HG02798 (cell line): ENCODE results near the gene GPC5.
"Not testable (repeated sequence)": the region's sequence is repeated elsewhere in the genome, so short reads cannot be mapped to it uniquely, and the experiment has no call there.

Experiments
- ATAC-seq: cut with Tn5 transposase; IDR thresholded peaks from one replicate; pipeline ENCODE4 v1.9.1; 2021; ENCODE audit warnings: mild to moderate bottlenecking; ENCODE audit not compliant: unreplicated experiment, poor library complexity

The GPC5 gene

GRCh38 chr13:91809161-91809560 is 410.7 kb downstream of the GPC5 start:
- no peak for ATAC-seq

- no peak for ATAC-seq
Measured at GRCh38 chr13:91813253-91813652, 414.8 kb downstream of the GPC5 start.

- ATAC-seq = no peak
Measured at GRCh38 chr13:91816263-91816807, 417.9 kb downstream of the GPC5 start.

GRCh38 chr13:91817250-91817649 is 418.8 kb downstream of the GPC5 start:
- no peak for ATAC-seq

GRCh38 chr13:91824416-91824815 is 426.0 kb downstream of the GPC5 start:
- no peak for ATAC-seq

GRCh38 chr13:91825516-91825915 is 427.1 kb downstream of the GPC5 start:
- ATAC-seq = no peak

- no peak for ATAC-seq
Measured at GRCh38 chr13:91836553-91836952, 438.1 kb downstream of the GPC5 start.

- ATAC-seq = no peak
Measured at GRCh38 chr13:91845612-91846011, 447.2 kb downstream of the GPC5 start.

- no peak for ATAC-seq
Measured at GRCh38 chr13:91863699-91864098, 465.3 kb downstream of the GPC5 start.

- no peak for ATAC-seq
Measured at GRCh38 chr13:91868351-91868750, 469.9 kb downstream of the GPC5 start.

- ATAC-seq = no peak
Measured at GRCh38 chr13:91878491-91878890, 480.1 kb downstream of the GPC5 start.

GRCh38 chr13:91879360-91879759 is 480.9 kb downstream of the GPC5 start:
- no peak for ATAC-seq

- no peak for ATAC-seq
Measured at GRCh38 chr13:91882918-91883317, 484.5 kb downstream of the GPC5 start.

GRCh38 chr13:91889641-91890040 is 491.2 kb downstream of the GPC5 start:
- no peak for ATAC-seq

- ATAC-seq = no peak
Measured at GRCh38 chr13:91891141-91891540, 492.7 kb downstream of the GPC5 start.

- no peak for ATAC-seq
Measured at GRCh38 chr13:91893040-91893439, 494.6 kb downstream of the GPC5 start.

GRCh38 chr13:91894316-91894715 is 495.9 kb downstream of the GPC5 start:
- ATAC-seq = no peak

GRCh38 chr13:91896547-91896946 is 498.1 kb downstream of the GPC5 start:
- ATAC-seq = no peak

- not testable (repeated sequence) for ATAC-seq
Measured at GRCh38 chr13:91898986-91899385, 500.6 kb downstream of the GPC5 start.

GRCh38 chr13:91902291-91902690 is 503.9 kb downstream of the GPC5 start:
- no peak for ATAC-seq

- peak; percentile 89 for ATAC-seq
Measured at GRCh38 chr13:91904005-91904404, 505.6 kb downstream of the GPC5 start.

GRCh38 chr13:91904597-91904996 is 506.2 kb downstream of the GPC5 start:
- no peak for ATAC-seq

- no peak for ATAC-seq
Measured at GRCh38 chr13:91907398-91907797, 509.0 kb downstream of the GPC5 start.
